ENCODE results near the gene LPP. TPM values are rescaled to one million over a fixed set of nuclear protein-coding genes. Genes with fewer than 3 reads are reported as not detected.

LPP gene
- total and polyA plus RNA-seq, 2 of the 13 experiments (the other 11 are each of a cell fraction or from before 2014, with no cell fraction given), result 19.2 to 29.9 TPM

- no peak for TF ChIP-seq ELK4 (CRISPR knock-in tag; IDR thresholded peaks at IDR 0.05; ENCODE audit: borderline replicate concordance)
- TF ChIP-seq ASH2L (IDR thresholded peaks at IDR 0.05; ENCODE audit: insufficient read length, low read depth, low read length), result peak; percentile 57
- peak; percentile 71; the same call in 1 of the 2 replicates for TF ChIP-seq ZSCAN5A (CRISPR knock-in tag; IDR thresholded peaks at IDR 0.05; ENCODE audit: borderline replicate concordance)
- TF ChIP-seq ZNF713 (CRISPR knock-in tag; IDR thresholded peaks at IDR 0.05), result no peak
- no peak for TF ChIP-seq MAFF (IDR thresholded peaks at IDR 0.05; ENCODE audit: low read depth, low read length)
- TF ChIP-seq, protein P1, sequence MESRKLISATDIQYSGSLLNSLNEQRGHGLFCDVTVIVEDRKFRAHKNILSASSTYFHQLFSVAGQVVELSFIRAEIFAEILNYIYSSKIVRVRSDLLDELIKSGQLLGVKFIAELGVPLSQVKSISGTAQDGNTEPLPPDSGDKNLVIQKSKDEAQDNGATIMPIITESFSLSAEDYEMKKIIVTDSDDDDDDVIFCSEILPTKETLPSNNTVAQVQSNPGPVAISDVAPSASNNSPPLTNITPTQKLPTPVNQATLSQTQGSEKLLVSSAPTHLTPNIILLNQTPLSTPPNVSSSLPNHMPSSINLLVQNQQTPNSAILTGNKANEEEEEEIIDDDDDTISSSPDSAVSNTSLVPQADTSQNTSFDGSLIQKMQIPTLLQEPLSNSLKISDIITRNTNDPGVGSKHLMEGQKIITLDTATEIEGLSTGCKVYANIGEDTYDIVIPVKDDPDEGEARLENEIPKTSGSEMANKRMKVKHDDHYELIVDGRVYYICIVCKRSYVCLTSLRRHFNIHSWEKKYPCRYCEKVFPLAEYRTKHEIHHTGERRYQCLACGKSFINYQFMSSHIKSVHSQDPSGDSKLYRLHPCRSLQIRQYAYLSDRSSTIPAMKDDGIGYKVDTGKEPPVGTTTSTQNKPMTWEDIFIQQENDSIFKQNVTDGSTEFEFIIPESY (CRISPR knock-in tag; IDR thresholded peaks at IDR 0.05), result no peak
- TF ChIP-seq ELF4 (CRISPR knock-in tag; IDR thresholded peaks at IDR 0.05; ENCODE audit: borderline replicate concordance), result no peak
- no peak for TF ChIP-seq SNAPC5 (CRISPR knock-in tag; IDR thresholded peaks at IDR 0.05; ENCODE audit: borderline replicate concordance)
- TF ChIP-seq, protein P2, sequence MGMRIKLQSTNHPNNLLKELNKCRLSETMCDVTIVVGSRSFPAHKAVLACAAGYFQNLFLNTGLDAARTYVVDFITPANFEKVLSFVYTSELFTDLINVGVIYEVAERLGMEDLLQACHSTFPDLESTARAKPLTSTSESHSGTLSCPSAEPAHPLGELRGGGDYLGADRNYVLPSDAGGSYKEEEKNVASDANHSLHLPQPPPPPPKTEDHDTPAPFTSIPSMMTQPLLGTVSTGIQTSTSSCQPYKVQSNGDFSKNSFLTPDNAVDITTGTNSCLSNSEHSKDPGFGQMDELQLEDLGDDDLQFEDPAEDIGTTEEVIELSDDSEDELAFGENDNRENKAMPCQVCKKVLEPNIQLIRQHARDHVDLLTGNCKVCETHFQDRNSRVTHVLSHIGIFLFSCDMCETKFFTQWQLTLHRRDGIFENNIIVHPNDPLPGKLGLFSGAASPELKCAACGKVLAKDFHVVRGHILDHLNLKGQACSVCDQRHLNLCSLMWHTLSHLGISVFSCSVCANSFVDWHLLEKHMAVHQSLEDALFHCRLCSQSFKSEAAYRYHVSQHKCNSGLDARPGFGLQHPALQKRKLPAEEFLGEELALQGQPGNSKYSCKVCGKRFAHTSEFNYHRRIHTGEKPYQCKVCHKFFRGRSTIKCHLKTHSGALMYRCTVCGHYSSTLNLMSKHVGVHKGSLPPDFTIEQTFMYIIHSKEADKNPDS (CRISPR knock-in tag; IDR thresholded peaks at IDR 0.05), result no peak
- TF ChIP-seq ZNF766 (CRISPR knock-in tag; IDR thresholded peaks at IDR 0.05; ENCODE audit: borderline replicate concordance), result no peak
- TF ChIP-seq ZNF564 (CRISPR knock-in tag; IDR thresholded peaks at IDR 0.05), result no peak
- TF ChIP-seq RBAK (CRISPR knock-in tag; IDR thresholded peaks at IDR 0.05), result no peak
- no peak for TF ChIP-seq ZNF362 (CRISPR knock-in tag; IDR thresholded peaks at IDR 0.05; ENCODE audit: borderline replicate concordance)
- no peak for TF ChIP-seq TERF1 (CRISPR knock-in tag; IDR thresholded peaks at IDR 0.05)
- no peak for TF ChIP-seq BCLAF1 (IDR thresholded peaks at IDR 0.05)
Measured at GRCh38 chr3:188712248-188712924, 558.4 kb downstream of the LPP start (continued).
